ENCODE measurements around the gene CES4A.
"Not testable (repeated sequence)": the region's sequence is repeated elsewhere in the genome, so short reads cannot be mapped to it uniquely, and the experiment has no call there.

The CES4A gene

GRCh38 chr16:66991545-66992077 is 3.2 kb downstream of the CES4A start:
- no peak for DNase-seq (ENCODE audit: low read depth)

GRCh38 chr16:66993558-66993957 is 5.2 kb downstream of the CES4A start:
- not testable (repeated sequence) for DNase-seq (ENCODE audit: low read depth)

- DNase-seq (ENCODE audit: low read depth): no peak
Measured at GRCh38 chr16:66996324-66996982, 8.1 kb downstream of the CES4A start.

- DNase-seq (ENCODE audit: low read depth): no peak
Measured at GRCh38 chr16:66996983-66997358, 8.6 kb downstream of the CES4A start.

- DNase-seq (ENCODE audit: low read depth): no peak
Measured at GRCh38 chr16:67000384-67001351, 12.3 kb downstream of the CES4A start.

- DNase-seq (ENCODE audit: low read depth): no peak
Measured at GRCh38 chr16:67001726-67002125, 13.3 kb downstream of the CES4A start.

GRCh38 chr16:67006930-67007658 is 18.7 kb downstream of the CES4A start:
- DNase-seq (ENCODE audit: low read depth): no peak

- no peak for DNase-seq (ENCODE audit: low read depth)
Measured at GRCh38 chr16:67009158-67009557, 20.8 kb downstream of the CES4A start.

GRCh38 chr16:67011274-67011673 is 22.9 kb downstream of the CES4A start:
- DNase-seq (ENCODE audit: low read depth): no peak

- no peak for DNase-seq (ENCODE audit: low read depth)
Measured at GRCh38 chr16:67013233-67013822, 24.9 kb downstream of the CES4A start.

GRCh38 chr16:67013823-67014633 is 25.6 kb downstream of the CES4A start:
- DNase-seq (ENCODE audit: low read depth): no peak

- no peak for DNase-seq (ENCODE audit: low read depth)
Measured at GRCh38 chr16:67014634-67015312, 26.4 kb downstream of the CES4A start.

GRCh38 chr16:67015313-67015731 is 26.9 kb downstream of the CES4A start:
- no peak for DNase-seq (ENCODE audit: low read depth)

GRCh38 chr16:67016143-67016542 is 27.8 kb downstream of the CES4A start:
- DNase-seq (ENCODE audit: low read depth): no peak

GRCh38 chr16:67016681-67017420 is 28.5 kb downstream of the CES4A start:
- DNase-seq (ENCODE audit: low read depth): no peak

- no peak for DNase-seq (ENCODE audit: low read depth)
Measured at GRCh38 chr16:67017421-67017750, 29.0 kb downstream of the CES4A start.

- peak; percentile 81 for DNase-seq (ENCODE audit: low read depth)
Measured at GRCh38 chr16:67017810-67018488, 29.6 kb downstream of the CES4A start.

- no peak for DNase-seq (ENCODE audit: low read depth)
Measured at GRCh38 chr16:67019171-67019570, 30.8 kb downstream of the CES4A start.

- DNase-seq (ENCODE audit: low read depth): no peak
Measured at GRCh38 chr16:67021321-67021720, 32.9 kb downstream of the CES4A start.

All from HS-5 (cell line).